A549 (cell line): ENCODE results near the gene FAF1.

Experiments used
- POLR2A ChIP-seq: IDR thresholded peaks from 2 replicates; pipeline ENCODE4 v1.6.1; 2012; ENCODE audit warnings: mild to moderate bottlenecking, low read length
- RCOR1 ChIP-seq: fragments of 150-350 bp; IDR thresholded peaks from 2 replicates; pipeline ENCODE4 v1.6.1; 2014; ENCODE audit warnings: antibody characterized with exemption, low read length, low read depth
- RFX5 ChIP-seq: fragments of 450-650 bp; IDR thresholded peaks from 2 replicates; pipeline ENCODE4 v1.7.1; 2014; ENCODE audit warnings: antibody characterized with exemption, mild to moderate bottlenecking, moderate library complexity
- SMC3 ChIP-seq: fragments of >200 bp; sonication (Bioruptor Twin); formaldehyde crosslinking; IDR thresholded peaks from 3 replicates; pipeline ENCODE4 v1.6.1; 2018; ENCODE audit warnings: inconsistent platforms

- TF ChIP-seq RFX5 (no peak), SMC3 (no peak), RCOR1 (no peak), POLR2A (no peak)
Observed at GRCh38 chr1:51000651-51001050, 40.6 kb upstream of the FAF1 start.
